ENCODE measurements around the gene PRKCH.

PRKCH gene

DNA sequence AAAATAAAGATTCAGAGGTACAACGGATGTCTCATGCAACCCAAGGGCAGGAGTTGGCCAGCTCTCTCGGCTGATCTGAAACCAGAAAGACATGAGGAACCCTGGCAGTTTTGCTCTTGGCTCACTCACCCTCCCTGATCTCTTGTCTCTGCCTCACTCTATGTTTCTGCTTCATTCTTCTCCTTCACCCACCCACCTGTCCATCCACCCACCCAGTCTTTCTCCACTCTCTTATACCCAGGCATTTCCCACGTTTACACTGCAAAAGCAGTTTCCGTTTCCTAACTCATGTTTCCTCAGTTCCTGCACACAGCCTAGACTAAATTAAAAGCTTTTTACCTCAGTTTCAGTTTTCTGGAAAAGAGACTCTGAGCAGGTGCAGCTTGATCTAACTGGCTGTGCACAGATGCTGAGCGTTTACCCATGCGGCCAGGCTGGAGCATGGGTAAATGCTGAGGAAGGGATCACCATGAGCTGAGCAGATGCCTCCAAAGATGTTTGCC lies 157.6 kb downstream of the PRKCH start:
- DNase-seq, result no peak

DNA sequence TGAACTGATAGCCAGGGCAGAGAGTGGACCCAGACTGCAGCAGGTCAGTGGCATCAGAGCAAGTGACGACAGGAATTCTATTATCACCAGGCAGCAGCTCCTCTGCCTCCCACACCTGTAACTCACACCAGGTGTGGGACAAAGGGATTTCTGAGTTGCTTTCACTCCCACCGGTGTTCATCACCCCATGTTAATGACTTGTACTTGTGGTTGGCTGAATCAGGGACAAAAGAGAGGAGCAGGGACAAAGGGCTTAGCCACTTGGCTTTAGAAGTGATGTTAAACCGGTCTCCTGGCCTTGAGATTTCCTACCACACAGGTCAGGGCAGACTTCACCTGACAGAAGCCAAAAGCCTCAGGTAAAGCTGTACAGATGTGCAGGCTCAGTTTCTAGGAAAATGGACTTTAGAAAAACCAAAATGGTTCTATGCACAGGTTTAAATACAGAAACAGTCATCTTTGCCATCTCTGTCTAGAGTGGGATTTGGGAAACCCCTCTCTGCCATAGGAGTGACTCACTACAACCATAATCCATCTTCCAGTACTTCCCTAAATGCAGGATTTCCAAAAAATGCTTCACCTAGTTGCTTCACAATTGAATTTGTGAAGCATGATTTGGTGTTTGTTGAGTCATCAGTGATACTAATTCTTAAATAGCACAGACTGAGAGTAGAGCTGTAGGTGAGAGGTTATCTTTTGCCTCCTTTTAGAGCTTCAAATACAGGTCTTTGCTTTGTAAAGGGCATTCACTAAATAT lies 158.5 kb downstream of the PRKCH start:
- no peak for DNase-seq

DNA sequence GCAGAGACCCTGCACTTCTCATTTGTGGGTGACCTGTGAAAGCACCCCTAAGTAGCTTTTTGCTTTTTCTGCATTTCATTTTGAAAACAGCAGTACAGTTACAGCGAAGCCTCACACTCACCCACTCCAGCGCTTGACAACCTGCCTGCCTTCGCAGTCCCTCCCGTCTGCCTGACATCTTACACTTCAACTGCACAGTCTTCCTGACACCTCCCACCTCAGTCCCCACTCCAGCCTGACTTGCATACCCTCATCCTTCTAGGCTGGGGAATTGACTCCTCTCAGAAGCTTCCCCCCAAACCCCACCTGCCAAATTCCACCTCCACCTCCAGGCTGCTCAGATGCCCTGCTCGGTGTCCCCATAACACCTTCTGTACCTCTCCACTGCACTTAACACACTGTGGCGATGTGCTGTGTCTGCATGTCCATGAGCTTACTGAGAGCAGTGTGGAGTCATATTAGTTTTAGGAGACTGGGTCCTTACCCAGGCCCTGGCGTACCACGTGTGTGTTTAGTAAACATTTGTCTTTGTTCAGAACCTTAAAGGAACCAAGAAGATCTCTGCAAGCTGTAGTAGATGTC lies 159.4 kb downstream of the PRKCH start:
- no peak for DNase-seq

DNA sequence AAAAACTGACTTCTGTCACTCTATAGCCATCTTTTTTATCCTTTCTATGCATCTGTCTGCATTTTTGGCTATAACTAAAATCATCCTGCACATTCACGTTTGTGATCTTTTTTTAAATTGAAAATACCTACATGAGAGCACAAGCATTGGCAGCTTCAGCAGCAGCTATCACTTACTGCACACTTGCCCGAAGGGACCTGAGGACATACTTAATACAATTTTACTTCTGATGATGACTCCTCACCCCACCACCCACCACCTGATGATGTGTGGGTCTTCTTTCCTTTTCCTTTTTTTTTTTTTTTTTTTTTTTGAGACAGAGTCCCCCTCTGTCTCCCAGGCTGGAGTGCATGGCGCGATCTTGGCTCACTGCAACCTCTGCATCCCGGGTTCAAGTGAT lies 160.3 kb downstream of the PRKCH start:
- DNase-seq, result no peak

DNA sequence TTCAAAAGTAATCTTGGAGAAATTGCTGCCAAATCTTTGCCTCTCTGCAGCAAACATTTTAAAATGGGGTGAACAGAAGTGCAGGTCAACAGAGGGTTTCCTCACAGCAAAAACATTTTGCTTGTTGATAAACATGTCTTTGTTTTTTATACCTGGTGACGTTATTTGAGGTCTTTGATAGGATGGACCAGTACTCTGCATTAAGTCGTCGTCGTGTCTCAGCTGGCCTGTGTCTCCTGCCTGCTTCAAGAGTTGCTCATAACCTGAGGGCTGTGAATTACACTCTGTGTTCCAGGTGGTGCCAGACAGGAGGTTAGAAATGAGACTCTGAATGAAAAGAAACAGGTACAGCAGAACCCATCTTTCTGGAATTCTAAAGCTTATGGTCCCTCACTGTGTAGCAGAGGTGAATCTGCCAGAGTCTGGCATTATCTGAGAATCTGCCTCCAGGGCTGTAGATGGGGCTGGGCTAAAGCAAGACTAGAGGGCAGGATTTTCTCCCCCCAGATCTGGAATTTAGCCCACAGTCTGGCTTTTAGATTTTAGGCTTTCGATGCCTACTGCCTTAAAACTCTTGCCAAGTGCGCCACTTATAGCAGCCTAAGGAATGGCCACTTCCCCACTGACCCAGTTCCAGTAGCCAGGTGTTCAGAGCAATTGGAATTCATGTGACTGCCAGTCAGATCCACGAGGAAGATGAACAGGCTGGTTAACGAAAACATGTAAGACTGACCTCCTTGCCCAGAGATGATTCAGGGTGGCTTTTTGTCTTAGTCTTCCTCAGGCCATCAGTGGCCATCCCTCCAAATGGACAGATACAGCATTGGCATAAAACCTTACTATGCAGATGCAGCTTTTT lies 161.2 kb downstream of the PRKCH start:
- DNase-seq, result no peak

DNA sequence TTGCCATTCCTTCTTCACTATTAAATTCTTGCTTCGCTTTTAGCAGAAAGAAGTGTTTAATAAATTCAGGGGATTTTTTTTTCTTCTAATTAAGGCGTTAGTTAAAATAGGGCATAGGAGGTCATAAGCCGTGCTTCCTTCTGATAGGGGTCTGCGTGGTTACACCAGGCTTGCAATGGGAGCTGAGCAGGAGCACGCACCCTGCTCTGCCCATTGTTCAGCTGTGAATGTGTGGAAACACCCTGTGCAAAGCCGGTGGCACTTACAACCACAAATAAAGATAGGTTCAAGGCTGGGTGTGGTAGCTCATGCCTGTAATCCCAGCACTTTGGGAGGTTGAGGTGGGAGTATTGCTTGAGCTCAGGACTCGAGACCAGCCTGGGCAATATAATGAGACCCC lies 162.1 kb downstream of the PRKCH start:
- no peak for DNase-seq

DNA sequence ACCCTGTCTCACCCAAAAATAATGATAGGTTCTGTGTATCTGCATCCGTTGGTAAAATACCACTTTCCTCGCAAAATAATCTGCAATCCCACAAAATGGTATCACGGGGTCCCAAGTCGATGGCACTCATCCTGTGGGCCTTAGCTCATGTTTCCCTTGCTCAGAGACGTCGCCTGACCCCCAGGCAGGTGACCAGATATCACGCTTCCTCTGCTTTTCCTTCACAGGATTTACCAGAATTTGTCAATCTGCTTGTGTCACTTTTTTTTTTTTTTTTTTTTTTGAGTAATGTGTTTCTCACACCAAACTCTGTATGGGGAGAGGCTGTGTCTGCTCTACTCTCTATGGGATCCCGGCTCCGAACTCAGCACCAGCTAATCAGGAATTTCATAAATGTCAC lies 162.7 kb downstream of the PRKCH start:
- DNase-seq, result no peak

DNA sequence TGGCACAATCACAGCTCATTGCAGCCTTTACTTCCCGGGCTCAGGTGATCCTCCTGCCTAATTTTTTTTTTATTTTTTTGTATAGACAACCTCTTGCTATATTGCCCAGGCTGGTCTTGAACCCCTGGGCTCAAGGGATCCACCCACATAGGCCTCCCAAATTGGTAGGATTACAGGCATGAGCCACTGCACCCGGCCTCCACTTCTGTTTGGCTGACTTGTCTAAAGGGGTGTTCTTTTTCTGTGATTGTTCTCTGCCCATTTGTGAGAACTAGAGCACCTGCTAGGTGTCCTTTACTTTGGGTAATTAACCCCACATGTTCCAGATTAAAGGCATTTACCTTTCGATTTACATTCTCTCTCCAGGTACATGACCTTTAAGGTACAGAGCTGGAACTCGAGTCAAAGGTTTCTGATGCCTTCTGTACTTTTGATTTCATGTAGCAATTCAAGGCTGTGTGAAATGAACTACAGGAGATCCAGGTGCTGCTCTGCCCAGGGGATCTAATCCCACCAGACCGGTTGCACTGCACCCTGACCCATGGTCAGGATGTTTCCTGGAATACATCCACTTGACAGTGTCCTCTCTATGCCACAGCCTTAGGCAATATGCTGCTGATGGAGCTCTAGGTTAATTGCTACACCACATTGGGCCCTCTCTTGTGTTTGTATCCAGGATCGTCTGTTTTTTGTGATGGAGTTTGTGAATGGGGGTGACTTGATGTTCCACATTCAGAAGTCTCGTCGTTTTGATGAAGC lies 163.6 kb downstream of the PRKCH start:
- DNase-seq, result peak; percentile 47

DNA sequence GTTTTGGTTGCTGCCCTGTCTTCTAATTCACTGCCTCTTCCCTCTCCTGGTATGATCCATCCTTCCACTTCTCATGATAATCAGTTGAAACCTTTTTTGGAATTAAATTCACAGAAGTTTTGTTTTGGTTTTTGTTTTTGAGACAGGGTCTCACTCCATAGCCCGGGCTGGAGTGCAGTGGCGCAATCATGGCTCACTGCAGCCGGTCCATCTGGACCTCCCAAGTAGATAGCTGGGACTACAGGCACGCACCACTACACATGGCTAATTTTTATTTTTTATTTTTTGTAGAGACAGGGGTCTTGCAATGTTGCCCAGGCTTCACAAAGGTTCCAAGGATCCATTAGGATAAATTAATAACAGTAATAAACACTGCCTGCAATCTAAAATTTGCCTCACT lies 164.3 kb downstream of the PRKCH start:
- DNase-seq, result no peak

DNA sequence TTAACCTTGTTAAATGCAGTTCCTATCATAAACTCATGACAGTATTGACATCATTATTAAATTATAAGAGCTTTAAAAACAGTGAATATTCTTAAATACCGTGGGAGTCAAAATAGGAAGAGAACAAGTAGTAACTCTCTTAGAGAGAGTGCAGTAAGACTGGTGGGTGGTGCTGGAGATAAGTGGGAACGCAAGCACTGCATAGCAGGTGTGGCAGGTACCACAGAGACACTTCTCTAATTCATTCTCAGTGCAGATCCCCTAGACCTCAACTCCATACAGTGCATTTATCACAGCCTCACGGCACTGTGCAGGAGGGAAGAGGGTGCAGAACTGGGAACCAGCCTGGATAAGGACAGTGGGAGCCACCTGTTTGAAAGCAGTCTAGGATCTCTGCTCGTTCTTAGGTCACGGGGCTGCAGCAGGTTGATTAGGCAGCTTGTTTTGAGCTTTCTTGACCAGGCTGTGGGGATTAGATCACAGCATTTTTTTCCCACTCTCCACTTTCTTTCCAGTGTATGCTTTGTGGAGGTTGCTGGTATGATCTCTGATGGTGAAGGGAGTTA lies 165.6 kb downstream of the PRKCH start:
- DNase-seq, result peak; percentile 20

DNA sequence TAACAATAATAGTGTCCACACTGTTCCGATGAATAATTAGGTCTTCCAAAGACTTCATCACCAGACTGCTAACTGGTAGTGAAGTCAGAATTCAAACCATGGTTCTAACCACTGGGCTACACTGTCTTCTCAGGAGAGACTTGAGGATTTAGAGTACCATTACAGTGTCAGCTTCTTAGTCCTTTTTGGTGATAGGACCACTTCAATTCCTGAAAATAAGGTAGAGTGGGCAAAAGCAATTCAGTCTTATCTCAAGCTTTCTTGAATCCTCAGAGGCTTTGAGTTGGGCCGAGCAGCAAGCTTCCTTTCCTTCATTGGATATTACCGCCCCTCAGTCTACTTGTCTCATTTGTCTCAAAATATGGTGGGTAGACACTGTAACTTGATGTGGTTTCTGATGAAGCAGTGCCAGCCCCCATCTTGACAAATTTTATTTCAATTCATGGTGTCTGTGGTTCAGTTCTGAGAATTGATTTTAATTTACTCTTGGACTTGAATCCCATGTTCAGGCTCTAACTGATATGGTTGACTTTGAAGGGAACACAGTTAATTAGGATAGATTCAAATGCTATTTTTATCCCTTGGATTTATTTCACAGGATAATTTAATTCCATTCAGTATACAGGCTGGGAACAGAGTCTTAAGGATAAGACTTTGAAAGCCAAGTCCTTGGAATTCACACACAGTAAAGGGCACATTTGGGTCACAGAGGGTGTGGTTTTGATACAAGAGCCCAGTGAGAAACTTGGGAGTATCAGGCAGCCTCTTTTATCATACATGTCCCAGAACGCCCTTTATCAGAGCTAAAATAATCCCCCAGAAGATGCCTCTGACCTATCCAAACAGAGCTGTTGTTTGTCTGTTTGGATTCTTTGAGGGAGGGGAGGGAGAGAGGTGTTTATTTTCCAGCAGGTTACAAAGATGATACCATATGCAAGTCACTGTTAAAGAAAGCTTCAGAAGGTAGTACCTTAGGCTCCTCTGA lies 167.3 kb downstream of the PRKCH start:
- no peak for DNase-seq

DNA sequence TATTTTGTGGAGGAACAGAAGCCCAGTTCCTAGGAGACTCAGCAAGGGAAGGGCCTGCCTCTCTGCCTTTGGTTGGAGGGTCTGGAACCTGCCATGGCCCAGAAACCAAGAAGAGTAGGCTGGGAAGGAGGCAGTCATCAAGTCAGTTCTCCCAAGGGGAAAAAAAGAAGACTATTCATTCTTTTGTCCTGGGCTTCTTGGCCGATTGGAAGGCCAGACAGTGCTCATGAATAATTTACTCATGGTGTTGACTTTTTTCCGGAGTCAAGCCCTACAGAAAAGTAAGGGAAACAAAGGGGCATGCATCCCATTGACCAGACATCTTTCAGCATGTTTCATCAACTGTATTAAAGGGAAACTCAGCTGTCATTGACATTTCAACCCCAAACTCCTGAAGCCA lies 168.1 kb downstream of the PRKCH start:
- DNase-seq, result no peak

DNA sequence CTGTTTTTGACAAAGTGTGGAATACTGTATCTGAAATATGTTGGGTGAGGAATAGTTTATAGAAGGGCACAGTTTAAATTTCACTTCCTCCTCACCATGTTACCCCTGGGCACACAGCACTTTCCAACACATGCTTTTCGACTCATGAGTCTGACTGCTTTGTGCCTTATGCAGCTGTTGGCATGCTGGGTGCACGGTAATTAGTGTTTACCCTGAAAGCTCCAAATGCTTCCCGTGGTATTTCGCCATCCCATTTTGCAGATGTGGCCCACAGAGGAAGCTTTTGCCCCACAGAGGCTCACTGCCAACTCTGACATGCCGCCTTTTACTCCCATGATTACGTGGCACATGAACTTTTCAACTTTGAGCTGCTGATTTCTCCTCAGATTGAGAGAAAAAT lies 168.6 kb downstream of the PRKCH start:
- DNase-seq, result no peak

DNA sequence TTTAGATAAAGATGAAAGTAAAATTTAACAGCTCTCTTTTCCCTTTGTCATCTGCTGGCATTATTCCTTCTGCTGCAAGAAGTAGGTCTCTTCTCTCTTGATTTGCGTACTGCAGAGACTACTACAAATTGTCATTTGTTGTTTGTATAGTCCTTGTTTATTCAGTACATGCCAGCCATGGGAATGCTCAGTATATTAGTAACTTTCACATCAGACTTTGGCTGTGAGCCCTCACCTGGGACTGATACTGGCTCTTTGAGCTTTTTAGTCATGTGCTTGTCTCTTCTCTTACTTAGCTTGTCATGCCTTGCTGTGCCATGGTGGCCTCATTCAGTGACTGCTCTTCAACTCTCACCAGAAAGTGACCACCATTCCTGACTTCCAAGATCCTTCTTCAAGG lies 169.8 kb downstream of the PRKCH start:
- no peak for DNase-seq

DNA sequence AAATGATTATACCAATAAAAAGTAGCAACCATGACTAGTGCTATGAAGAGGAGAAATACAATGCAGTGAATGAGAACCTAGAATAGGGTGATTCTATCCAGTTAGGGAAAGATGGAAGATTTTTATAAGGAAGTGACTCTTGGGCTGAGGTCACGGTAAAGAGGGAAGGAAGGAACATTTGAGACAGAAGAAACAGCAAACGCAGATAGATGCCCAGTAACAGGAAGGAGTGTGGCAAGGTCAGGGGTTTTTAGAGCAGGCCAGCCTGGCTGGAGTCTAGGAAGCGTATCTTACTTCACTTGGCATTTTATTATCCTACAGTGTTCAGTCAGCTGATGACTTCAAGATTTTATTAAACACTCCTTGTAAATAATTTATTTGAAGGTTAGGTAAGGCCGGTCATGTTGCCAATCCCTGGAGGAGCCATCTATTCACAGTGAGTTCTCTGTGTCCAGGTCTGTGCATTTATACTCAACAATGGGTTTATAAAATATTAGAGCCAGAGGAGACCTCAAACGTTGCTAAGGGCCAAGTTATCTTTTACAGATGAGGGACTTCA lies 170.6 kb downstream of the PRKCH start:
- no peak for DNase-seq

DNA sequence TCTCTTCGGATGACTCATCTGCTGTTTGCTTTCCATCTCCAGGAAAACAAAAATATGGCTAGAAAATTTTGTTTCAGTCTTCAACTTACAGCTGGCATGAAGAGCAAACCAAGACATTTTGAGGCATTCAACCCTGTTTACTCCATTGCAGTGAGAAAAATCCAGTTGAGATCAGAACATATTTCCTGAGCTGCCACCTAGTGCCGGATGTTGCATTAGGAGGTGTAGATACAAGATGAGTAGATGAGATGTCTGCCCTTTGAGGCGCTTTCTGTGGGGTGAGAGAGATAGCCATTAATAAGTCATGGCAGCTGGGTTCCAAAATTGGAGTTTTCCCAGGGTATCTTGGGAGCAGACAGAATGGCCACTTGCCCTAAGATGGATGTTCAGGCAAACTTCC lies 171.1 kb downstream of the PRKCH start:
- no peak for DNase-seq

DNA sequence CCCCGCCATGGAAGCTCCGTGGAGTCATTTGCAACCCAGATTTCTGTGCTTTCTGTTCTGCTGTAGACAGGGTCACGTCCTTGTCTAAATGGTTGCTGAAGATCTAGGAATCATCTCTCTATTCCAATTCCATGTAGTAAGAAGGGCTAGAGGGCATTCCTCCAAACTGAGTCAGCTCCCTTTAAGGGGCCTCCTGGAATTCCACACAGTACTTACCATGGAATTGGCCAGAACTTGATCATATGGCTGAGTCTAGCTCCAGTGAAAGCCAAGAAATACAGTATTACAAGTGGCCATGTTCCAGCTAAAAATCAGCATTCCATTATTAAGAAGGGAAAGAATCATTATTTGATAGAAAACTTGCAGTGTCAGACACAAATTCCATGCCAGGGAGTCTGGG lies 171.9 kb downstream of the PRKCH start:
- no peak for DNase-seq

DNA sequence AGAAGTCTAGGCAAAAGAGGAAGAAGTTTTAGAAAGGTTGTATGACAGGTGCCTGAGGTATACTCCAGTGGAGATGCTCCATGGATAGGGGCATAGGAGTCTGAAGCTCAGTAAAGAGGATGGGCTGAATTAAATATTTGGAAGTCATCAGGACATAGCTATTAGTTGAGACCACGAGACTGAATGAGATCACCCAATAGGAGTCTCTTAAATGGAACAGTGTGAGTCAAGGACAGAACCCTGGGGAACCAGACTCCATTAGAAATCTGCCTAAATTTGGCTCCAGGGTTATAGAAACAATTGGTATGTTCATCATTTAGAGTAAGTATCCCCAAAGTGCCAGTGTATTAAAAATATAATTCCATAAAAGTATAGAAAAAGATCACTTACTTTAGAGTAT lies 172.6 kb downstream of the PRKCH start:
- no peak for DNase-seq

DNA sequence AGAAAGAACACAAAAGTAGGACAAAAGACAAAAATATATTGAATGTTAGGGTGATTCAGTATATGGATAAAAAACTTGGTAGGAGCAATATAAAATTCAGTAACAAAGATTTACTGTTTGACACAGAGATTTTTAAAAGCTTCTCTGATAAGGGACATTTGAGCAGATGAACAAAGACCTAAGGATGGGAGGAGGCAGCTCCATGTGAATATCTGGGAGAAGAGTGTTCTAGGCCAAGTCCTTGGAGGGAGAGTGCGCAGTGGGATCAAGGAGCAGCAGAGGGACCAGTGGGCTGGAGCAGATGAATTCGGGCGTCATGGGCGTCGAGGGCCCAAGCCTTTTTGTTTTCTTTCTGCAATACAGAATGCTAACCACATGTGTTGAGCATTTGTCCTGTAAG lies 174.4 kb downstream of the PRKCH start:
- DNase-seq, result no peak

DNA sequence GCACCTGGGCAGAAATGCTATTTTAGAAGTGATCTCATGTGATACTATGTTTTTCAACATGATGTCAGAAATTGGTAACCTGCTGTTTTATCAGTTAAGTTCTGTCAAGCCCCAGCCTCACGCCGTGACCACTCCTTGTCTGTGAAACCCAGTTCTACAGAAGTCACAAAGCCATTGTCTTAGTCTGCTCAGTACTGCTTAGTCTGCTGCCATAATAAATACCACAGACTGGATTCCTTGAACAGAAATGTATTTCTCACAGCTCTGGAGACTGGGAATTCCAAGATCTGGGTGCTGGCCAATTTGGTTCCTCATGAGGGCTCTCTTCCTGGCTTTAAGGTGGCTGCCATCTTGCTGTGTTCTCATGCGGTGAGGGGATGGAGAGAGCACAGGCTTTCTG lies 176.9 kb downstream of the PRKCH start:
- DNase-seq, result no peak

DNA sequence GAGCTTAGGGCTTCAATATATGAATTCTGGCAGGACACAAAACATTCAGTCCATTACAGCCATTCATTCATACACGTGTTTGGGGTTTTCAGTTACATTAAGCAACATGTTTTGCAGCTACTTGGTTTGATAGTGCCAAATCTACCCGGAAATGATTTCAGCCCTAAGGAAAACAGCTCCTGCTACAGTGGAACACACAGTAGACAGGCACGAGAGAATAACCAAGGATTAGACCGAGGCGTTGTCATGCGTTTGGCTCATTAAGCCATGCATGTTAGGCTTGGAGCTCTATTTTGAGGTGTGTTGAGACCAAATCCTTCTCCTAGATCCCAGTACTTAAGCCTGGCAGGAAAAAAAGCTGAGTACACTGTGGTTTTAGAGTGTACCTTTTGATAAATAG lies 177.4 kb downstream of the PRKCH start:
- no peak for DNase-seq
